Omental fat pad (tissue), 4 donors: Measurements from ENCODE around the gene LARGE1. TPM values are rescaled to one million over a fixed set of nuclear protein-coding genes. Genes with fewer than 3 reads are reported as not detected.

Experiments used
- ATAC-seq: fragments of 150-250 bp; one replicate; pipeline ENCODE4 v1.9.1; 2016; ENCODE audit warnings: mild to moderate bottlenecking, moderate library complexity; ENCODE audit not compliant: low FRiP score
- DNase-seq: peaks from one replicate; pipeline ENCODE4 v3.0.0-alpha.2; 2019; ENCODE audit warnings: low spot score
- total RNA-seq, 4 donors: library from RNA; depleted of rRNA; stranded (reverse); fragments of >200 nt; gene quantifications; one replicate each; pipeline ENCODE4 v1.1.0, GENCODE V29; 2016
- TF ChIP-seq, protein P1 (sequence below), 3 donors: fragments of 450-650 bp; IDR thresholded peaks; one replicate each; pipeline ENCODE4 v1.5.1; 2016 to 2017; ENCODE audit warnings: antibody characterized with exemption in 3 of 3, mild to moderate bottlenecking in 3 of 3, moderate library complexity in 2 of 3

The LARGE1 gene
- 10 to 100 TPM; 16.5 to 31.2 (median 22.3) TPM for total RNA-seq

DNA sequence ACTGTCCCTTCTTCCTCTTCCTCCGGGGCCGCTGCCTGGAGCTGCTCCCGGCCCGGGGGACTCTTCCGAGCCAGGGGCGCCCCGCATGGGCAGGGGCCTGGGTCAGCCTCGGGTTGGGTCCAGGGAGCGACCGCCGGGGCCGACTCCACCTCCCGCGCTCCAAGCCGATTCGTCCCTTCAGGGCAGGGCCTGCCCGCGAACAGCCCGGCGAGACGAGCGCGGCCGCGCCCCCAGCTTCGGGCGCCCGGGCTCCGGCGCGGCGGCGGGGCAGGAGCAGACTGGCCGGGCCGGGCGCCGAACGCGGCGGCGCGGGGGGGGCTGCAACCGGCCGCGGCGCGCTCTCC, at the start of gene LARGE1:
Gene LARGE1 (minus strand): TSS at position 280 of the 344 bp plus-strand sequence.
- ATAC-seq = peak; percentile 1
- TF ChIP-seq, protein P1, sequence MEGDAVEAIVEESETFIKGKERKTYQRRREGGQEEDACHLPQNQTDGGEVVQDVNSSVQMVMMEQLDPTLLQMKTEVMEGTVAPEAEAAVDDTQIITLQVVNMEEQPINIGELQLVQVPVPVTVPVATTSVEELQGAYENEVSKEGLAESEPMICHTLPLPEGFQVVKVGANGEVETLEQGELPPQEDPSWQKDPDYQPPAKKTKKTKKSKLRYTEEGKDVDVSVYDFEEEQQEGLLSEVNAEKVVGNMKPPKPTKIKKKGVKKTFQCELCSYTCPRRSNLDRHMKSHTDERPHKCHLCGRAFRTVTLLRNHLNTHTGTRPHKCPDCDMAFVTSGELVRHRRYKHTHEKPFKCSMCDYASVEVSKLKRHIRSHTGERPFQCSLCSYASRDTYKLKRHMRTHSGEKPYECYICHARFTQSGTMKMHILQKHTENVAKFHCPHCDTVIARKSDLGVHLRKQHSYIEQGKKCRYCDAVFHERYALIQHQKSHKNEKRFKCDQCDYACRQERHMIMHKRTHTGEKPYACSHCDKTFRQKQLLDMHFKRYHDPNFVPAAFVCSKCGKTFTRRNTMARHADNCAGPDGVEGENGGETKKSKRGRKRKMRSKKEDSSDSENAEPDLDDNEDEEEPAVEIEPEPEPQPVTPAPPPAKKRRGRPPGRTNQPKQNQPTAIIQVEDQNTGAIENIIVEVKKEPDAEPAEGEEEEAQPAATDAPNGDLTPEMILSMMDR (IDR thresholded peaks at IDR 0.05) = no peak
- no peak for DNase-seq

DNA sequence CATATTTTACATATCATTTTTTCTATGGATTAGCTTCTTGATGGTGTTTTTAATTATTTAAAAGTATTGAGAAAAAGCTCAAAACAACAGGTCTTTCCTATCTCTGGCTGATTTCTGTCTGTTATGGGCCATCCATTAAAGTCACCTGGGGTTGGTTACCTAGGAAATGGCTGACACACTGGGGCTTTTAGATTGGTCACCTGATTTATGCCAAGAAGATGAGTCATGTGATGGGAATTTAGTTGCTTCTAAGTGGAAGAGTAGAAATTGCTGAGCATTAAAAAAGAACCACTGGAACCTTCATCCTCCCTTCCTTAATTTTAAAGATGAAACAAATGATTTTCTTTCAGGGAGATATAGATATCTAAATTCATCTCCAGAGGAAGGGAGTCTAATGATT, 48.8 kb upstream of the LARGE1 start:
- DNase-seq (no peak), ATAC-seq (no peak)
- TF ChIP-seq, protein P1 (IDR thresholded peaks at IDR 0.05) = no peak

DNA sequence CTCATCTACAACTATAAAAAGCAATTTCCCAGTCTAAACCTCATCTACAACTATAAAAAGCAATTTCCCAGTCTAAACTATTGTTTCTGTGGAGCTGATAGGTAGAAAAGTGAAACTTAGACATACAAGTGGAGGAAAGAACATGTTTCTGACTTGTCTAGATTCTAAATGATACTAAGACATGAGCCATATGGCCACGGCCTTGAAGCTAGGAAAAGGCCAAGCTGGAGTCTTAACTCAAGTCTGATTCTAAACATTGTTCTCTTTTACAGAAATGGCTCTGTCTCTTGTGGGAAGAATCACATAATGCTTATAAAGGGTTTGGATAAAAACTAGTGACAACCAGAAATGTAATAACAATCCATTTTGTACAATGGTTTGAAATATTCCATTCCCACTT, 43.8 kb upstream of the LARGE1 start:
- TF ChIP-seq, protein P1 (IDR thresholded peaks at IDR 0.05) = no peak
- ATAC-seq (no peak), DNase-seq (no peak)

DNA sequence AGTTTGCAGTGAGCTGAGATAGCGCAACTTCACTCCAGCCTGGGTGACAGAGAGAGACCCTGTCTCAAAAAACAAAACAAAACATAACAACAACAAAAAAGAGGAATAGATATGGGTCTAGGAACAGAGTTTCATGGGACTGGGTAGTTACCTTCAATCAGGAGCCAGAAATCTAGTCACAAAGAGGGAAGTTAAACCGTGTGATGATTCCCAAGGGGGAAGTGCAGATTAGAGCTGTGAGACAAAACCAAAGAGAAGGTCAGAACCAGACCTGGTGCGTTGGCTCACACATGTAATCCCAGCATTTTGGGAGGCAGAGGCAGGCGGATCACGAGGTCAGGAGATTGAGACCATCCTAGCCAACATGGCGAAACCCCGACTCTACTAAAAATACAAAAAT, 42.1 kb upstream of the LARGE1 start:
- TF ChIP-seq, protein P1 (IDR thresholded peaks at IDR 0.05) = no peak
- no peak for DNase-seq
- no peak for ATAC-seq

DNA sequence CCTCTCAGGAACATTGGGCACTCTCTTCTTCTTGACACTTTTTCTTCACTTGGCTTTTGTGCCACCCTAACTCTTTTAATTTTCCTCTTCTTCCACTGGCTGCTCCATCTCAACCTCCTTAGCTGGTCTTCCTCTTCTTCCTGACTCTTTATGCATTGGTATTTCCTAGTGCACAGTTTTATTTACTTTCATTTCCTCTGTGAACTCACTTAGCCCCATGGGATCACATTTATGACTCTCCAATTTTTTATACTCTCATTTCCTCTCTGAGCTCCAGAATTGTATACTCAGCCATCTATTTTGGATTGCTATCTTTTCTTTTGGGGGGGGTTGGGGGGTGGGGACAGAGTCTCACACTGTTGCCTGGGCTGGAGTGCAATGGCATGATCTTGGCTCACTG, 38.5 kb upstream of the LARGE1 start:
- DNase-seq (no peak), ATAC-seq (no peak)
- TF ChIP-seq, protein P1 (IDR thresholded peaks at IDR 0.05) = no peak

DNA sequence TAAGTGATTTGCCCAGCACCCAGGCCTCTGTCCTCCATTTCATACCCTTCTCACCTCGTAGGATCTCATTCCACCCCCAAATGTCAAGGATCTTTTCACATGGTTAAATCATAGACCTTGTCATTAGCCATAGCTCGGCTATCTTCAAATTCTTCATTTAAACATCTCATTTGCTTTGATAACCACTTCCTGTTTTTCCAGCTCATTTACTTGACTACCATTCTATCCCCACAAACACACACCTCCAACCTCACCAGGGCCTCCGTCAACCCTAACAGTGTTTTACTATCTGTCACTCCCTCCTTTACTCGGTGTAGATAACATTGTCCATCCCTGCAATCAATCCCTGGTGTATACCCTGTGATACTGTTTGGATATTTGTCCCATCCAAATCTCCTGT, 36.8 kb upstream of the LARGE1 start:
- ATAC-seq (peak; percentile 28), DNase-seq (no peak)
- TF ChIP-seq, protein P1 (IDR thresholded peaks at IDR 0.05) = no peak

DNA sequence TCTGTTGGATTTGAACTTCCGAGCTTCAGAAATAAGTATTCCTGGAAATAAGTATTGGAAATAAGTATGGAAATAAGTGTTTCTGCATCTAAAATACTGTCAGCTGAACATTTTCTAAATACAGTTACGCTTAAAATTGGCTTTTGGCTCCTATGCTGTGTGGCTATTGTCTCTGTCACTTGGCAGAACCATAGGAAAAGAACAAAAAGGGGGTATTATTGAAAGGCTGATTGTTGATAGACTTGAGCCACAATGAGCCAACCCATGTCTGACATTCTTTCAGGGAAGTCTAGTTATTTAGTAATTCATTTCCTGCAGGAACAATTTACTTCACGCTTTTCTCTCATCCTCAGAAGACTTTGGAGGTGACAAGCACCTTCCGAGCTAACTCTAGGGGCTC, 32.5 kb upstream of the LARGE1 start:
- TF ChIP-seq, protein P1 (IDR thresholded peaks at IDR 0.05) = no peak

More for the DNA sequence above, 32.5 kb upstream of the LARGE1 start:
- DNase-seq (no peak), ATAC-seq (no peak)
